Measurements from ENCODE around the gene JADE2. TPM values are rescaled to one million over a fixed set of nuclear protein-coding genes. Genes with fewer than 3 reads are reported as not detected.

JADE2 gene
- total and polyA plus RNA-seq, 4 donors = 12.4 to 53.5 (median 20.3) TPM

DNA sequence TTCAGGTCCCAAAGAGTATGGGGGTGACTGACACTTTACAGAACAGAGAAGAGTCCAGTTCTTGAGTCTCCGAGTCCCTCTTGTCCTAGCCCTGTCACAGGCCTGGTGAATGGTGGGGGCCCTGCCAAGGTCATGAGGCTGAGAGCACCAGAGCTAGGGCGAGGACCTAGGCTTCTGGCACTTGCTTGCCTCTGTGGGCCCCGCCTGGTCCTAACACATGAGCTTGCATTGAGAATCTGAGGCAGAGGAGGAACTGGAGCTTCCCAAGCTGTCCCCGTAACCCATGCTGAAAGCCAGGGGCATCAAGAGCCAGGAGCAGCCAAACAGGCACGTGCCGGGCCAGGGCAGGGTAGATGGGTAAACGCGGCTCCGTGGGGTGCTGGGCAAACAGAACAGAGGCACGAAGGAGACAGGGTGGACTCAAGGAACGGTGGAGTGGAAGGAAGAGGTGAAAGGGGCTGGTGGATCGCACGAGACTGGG lies 41.3 kb downstream of the JADE2 start:
- ATAC-seq (ENCODE audit: insufficient read depth, low FRiP score) (no peak), DNase-seq (no peak)
- H3K4me3 ChIP-seq = no peak overlapping the region
- H3K9ac ChIP-seq (ENCODE audit: insufficient read depth in 1 of 2, low read length in 2 of 2) = no peak overlapping the region
- H3K36me3 ChIP-seq (ENCODE audit: control insufficient read depth in 4 of 4, insufficient read depth in 4 of 4, low read length in 4 of 4) = peaks cover 3 to 76% (median 22%) of the 10 kb centered on the region in 4 donors
- TF ChIP-seq, protein P1, sequence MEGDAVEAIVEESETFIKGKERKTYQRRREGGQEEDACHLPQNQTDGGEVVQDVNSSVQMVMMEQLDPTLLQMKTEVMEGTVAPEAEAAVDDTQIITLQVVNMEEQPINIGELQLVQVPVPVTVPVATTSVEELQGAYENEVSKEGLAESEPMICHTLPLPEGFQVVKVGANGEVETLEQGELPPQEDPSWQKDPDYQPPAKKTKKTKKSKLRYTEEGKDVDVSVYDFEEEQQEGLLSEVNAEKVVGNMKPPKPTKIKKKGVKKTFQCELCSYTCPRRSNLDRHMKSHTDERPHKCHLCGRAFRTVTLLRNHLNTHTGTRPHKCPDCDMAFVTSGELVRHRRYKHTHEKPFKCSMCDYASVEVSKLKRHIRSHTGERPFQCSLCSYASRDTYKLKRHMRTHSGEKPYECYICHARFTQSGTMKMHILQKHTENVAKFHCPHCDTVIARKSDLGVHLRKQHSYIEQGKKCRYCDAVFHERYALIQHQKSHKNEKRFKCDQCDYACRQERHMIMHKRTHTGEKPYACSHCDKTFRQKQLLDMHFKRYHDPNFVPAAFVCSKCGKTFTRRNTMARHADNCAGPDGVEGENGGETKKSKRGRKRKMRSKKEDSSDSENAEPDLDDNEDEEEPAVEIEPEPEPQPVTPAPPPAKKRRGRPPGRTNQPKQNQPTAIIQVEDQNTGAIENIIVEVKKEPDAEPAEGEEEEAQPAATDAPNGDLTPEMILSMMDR (IDR thresholded peaks at IDR 0.05; ENCODE audit: control extremely low read depth, extremely low read depth) = no peak
- H3K27ac ChIP-seq (ENCODE audit: low read depth in 1 of 2, low read length in 1 of 2) = no peak overlapping the region
- no peaks in the 10 kb centered on the region for H3K27me3 ChIP-seq (ENCODE audit: control insufficient read depth in 3 of 3, insufficient read depth in 3 of 3, low read length in 2 of 3)
- no peaks in the 10 kb centered on the region for H3K9me3 ChIP-seq (ENCODE audit: control insufficient read depth in 4 of 4, insufficient read depth in 3 of 4, low read length in 3 of 4)
- H3K4me1 ChIP-seq (ENCODE audit: control insufficient read depth in 5 of 5, insufficient read depth in 5 of 5, low read length in 5 of 5) = peaks cover 0 to 36% (median 7%) of the 10 kb centered on the region in 5 donors
- 89 to 92% methylated on average over 13 of the region's 13 CpGs for WGBS, 2 donors

DNA sequence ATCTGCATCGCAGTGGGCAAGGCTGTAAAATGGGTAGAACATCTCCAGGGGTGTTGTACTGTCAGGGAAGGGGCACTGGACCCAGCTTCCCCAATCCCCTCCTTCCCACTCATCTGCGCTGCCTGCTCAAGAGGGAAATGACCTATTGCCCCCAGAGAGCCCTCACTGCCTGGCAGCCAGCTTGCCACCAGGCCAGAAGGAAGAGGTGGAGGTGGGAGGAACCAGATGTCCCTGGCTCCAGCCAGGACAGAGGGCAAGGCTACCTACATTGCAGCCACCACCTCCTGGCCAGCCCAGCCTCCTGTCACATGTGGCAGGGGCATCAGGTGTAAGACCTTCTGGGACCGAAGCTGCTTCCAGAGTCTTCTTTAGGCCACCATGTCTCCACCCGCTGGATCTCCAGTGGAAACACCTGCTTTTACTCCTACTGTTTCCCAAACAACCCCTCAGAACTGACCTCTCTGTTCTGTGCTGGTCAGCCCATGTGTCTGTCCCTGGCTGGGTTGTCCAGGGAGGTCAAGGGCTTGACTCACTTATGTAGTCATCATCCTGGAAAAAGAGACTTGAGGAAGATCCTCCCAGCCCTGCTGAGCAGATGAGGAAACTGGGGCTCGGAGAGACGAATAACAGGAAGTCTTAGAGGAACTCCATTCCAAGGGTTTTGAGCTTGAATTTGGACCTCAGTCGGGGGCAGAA lies 42.3 kb downstream of the JADE2 start:
- Histone ChIP-seq H3K4me3 (no peak overlapping the region), H3K9me3 (ENCODE audit: control insufficient read depth in 4 of 4, insufficient read depth in 3 of 4, low read length in 3 of 4) (no peaks in the 10 kb centered on the region), H3K36me3 (ENCODE audit: control insufficient read depth in 4 of 4, insufficient read depth in 4 of 4, low read length in 4 of 4) (peaks cover 3 to 76% (median 21%) of the 10 kb centered on the region in 4 donors), H3K27ac (ENCODE audit: low read depth in 1 of 2, low read length in 1 of 2) (peak overlapping the region; percentile 68 to 78), H3K4me1 (ENCODE audit: control insufficient read depth in 5 of 5, insufficient read depth in 5 of 5, low read length in 5 of 5) (peaks cover 0 to 30% (median 7%) of the 10 kb centered on the region in 5 donors), H3K27me3 (ENCODE audit: control insufficient read depth in 3 of 3, insufficient read depth in 3 of 3, low read length in 2 of 3) (no peaks in the 10 kb centered on the region), H3K9ac (ENCODE audit: insufficient read depth in 1 of 2, low read length in 2 of 2) (no peak overlapping the region)
- DNase-seq (no peak), ATAC-seq (ENCODE audit: insufficient read depth, low FRiP score) (peak; percentile 82)
- WGBS, 2 donors = 58 to 61% methylated on average over 7 of the region's 7 CpGs
- TF ChIP-seq, protein P1 (IDR thresholded peaks at IDR 0.05; ENCODE audit: control extremely low read depth, extremely low read depth) = no peak

DNA sequence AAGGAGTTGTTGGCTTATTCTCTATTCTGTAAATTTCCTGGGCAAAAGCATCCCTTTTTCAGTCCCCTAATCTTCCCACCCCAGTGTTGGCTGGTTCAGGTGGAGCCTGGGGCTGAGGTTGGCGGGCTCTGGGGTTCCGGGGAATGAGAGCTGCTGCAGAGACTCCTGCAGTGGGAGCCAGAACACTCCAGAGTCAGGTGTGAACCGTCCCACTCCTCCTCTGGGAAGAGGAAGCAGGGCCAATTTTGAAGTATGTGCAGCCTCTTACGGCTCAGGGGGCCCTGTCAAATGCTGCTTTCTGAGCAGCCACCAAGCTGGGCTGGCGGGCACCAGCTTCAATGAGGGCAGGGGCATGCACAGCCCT lies 42.8 kb downstream of the JADE2 start:
- TF ChIP-seq, protein P1 (IDR thresholded peaks at IDR 0.05; ENCODE audit: control extremely low read depth, extremely low read depth) = no peak
- no peaks in the 10 kb centered on the region for H3K9me3 ChIP-seq (ENCODE audit: control insufficient read depth in 4 of 4, insufficient read depth in 3 of 4, low read length in 3 of 4)
- no peak for DNase-seq
- ATAC-seq (ENCODE audit: insufficient read depth, low FRiP score) = no peak
- no peak overlapping the region for H3K4me3 ChIP-seq
- no peak overlapping the region for H3K9ac ChIP-seq (ENCODE audit: insufficient read depth in 1 of 2, low read length in 2 of 2)
- peaks cover 3 to 75% (median 22%) of the 10 kb centered on the region in 4 donors for H3K36me3 ChIP-seq (ENCODE audit: control insufficient read depth in 4 of 4, insufficient read depth in 4 of 4, low read length in 4 of 4)
- H3K4me1 ChIP-seq (ENCODE audit: control insufficient read depth in 5 of 5, insufficient read depth in 5 of 5, low read length in 5 of 5) = peaks cover 0 to 30% (median 7%) of the 10 kb centered on the region in 5 donors
- H3K27ac ChIP-seq (ENCODE audit: low read depth in 1 of 2, low read length in 1 of 2) = peak overlapping the region; percentile 68 to 75
- no peaks in the 10 kb centered on the region for H3K27me3 ChIP-seq (ENCODE audit: control insufficient read depth in 3 of 3, insufficient read depth in 3 of 3, low read length in 2 of 3)
- 68 to 84% methylated on average over 5 of the region's 5 CpGs for WGBS, 2 donors
